ENCODE data around the gene TECTB.

TECTB gene

GRCh38 chr10:112311481-112311880 lies 28.3 kb downstream of the TECTB start:
- 89% methylated on average over 3 of the region's 3 CpGs for WGBS
- Histone ChIP-seq H3K9me3 (ENCODE audit: control insufficient read depth, low read length) (no peaks in the 10 kb centered on the region), H3K9ac (ENCODE audit: low read length) (no peak overlapping the region)

GRCh38 chr10:112313234-112313633 lies 30.0 kb downstream of the TECTB start:
- H3K27ac ChIP-seq (ENCODE audit: low read length, poor library complexity, severe bottlenecking), result no peak overlapping the region
- no peak overlapping the region for H2BK12ac ChIP-seq (ENCODE audit: low read length in 2 of 2)
- H3K27me3 ChIP-seq (ENCODE audit: control insufficient read depth in 1 of 2, insufficient read depth in 1 of 2, low read length in 2 of 2), result peaks cover 15 to 26% of the 10 kb centered on the region in 2 experiments
- H2BK5ac ChIP-seq (ENCODE audit: low read depth, low read length, poor library complexity, severe bottlenecking), result no peak overlapping the region
- H3K36me3 ChIP-seq (ENCODE audit: control insufficient read depth in 1 of 2, insufficient read depth in 2 of 2, low read depth in 1 of 2, low read length in 2 of 2), result no peaks in the 10 kb centered on the region
- no peak overlapping the region for H3K4me2 ChIP-seq (ENCODE audit: low read length, poor library complexity, severe bottlenecking)
- H3K9me3 ChIP-seq (ENCODE audit: control insufficient read depth, low read length), result no peaks in the 10 kb centered on the region
- no peak overlapping the region for H2AFZ ChIP-seq (ENCODE audit: low read depth, low read length)
- H3K79me1 ChIP-seq (replicated peaks; ENCODE audit: low read length, poor library complexity, severe bottlenecking), result no peaks in the 10 kb centered on the region
- no peak overlapping the region for H2AK5ac ChIP-seq (ENCODE audit: low read length, severe bottlenecking)
- no peak overlapping the region for H4K8ac ChIP-seq (ENCODE audit: low read length)
- no peak overlapping the region for H2BK120ac ChIP-seq (ENCODE audit: low read depth, low read length)
- WGBS, result 78% methylated on average over 3 of the region's 3 CpGs
- H3K4me1 ChIP-seq (ENCODE audit: control insufficient read depth, insufficient read depth, low read depth, low read length), result no peaks in the 10 kb centered on the region
- H4K91ac ChIP-seq (ENCODE audit: low read length), result no peak overlapping the region
- no peak overlapping the region for H3K23ac ChIP-seq (ENCODE audit: low read length in 2 of 2)
- no peak overlapping the region for H3K18ac ChIP-seq (ENCODE audit: low read depth in 1 of 2, low read length in 2 of 2)
- no peak overlapping the region for H3K4ac ChIP-seq (ENCODE audit: low read depth in 1 of 2, low read length in 2 of 2)
- no peak for DNase-seq
- no peak overlapping the region for H3K14ac ChIP-seq (ENCODE audit: low read length in 2 of 2)
- H3K4me3 ChIP-seq (ENCODE audit: insufficient read depth in 1 of 2, low read depth in 1 of 2, low read length in 2 of 2), result no peak overlapping the region
- no peak overlapping the region for H2BK15ac ChIP-seq (ENCODE audit: low read depth, poor library complexity, severe bottlenecking)
- no peak overlapping the region for H3K9ac ChIP-seq (ENCODE audit: low read length)

More at GRCh38 chr10:112311481-112311880, 28.3 kb downstream of the TECTB start:
- no peak overlapping the region for H2BK120ac ChIP-seq (ENCODE audit: low read depth, low read length)
- peaks cover 15 to 38% of the 10 kb centered on the region in 2 experiments for H3K27me3 ChIP-seq (ENCODE audit: control insufficient read depth in 1 of 2, insufficient read depth in 1 of 2, low read length in 2 of 2)
- no peaks in the 10 kb centered on the region for H3K36me3 ChIP-seq (ENCODE audit: control insufficient read depth in 1 of 2, insufficient read depth in 2 of 2, low read depth in 1 of 2, low read length in 2 of 2)
- H2BK5ac ChIP-seq (ENCODE audit: low read depth, low read length, poor library complexity, severe bottlenecking), result no peak overlapping the region
- no peak overlapping the region for H3K14ac ChIP-seq (ENCODE audit: low read length in 2 of 2)
- H3K4ac ChIP-seq (ENCODE audit: low read depth in 1 of 2, low read length in 2 of 2), result no peak overlapping the region
- no peak overlapping the region for H3K23ac ChIP-seq (ENCODE audit: low read length in 2 of 2)
- no peak overlapping the region for H3K4me2 ChIP-seq (ENCODE audit: low read length, poor library complexity, severe bottlenecking)
- no peak overlapping the region for H2AK5ac ChIP-seq (ENCODE audit: low read length, severe bottlenecking)
- no peak overlapping the region for H4K91ac ChIP-seq (ENCODE audit: low read length)
- H3K4me1 ChIP-seq (ENCODE audit: control insufficient read depth, insufficient read depth, low read depth, low read length), result no peaks in the 10 kb centered on the region
- H2BK12ac ChIP-seq (ENCODE audit: low read length in 2 of 2), result no peak overlapping the region
- DNase-seq, result no peak
- no peak overlapping the region for H3K18ac ChIP-seq (ENCODE audit: low read depth in 1 of 2, low read length in 2 of 2)
- H3K4me3 ChIP-seq (ENCODE audit: insufficient read depth in 1 of 2, low read depth in 1 of 2, low read length in 2 of 2), result no peak overlapping the region
- H2AFZ ChIP-seq (ENCODE audit: low read depth, low read length), result no peak overlapping the region
- no peak overlapping the region for H3K27ac ChIP-seq (ENCODE audit: low read length, poor library complexity, severe bottlenecking)
- no peak overlapping the region for H2BK15ac ChIP-seq (ENCODE audit: low read depth, poor library complexity, severe bottlenecking)
- no peaks in the 10 kb centered on the region for H3K79me1 ChIP-seq (replicated peaks; ENCODE audit: low read length, poor library complexity, severe bottlenecking)
- H4K8ac ChIP-seq (ENCODE audit: low read length), result no peak overlapping the region

GRCh38 chr10:112313911-112314310 lies 30.7 kb downstream of the TECTB start:
- Histone ChIP-seq H3K14ac (ENCODE audit: low read length in 2 of 2) (no peak overlapping the region), H3K79me1 (replicated peaks; ENCODE audit: low read length, poor library complexity, severe bottlenecking) (no peaks in the 10 kb centered on the region), H3K9ac (ENCODE audit: low read length) (no peak overlapping the region), H3K4me3 (ENCODE audit: insufficient read depth in 1 of 2, low read depth in 1 of 2, low read length in 2 of 2) (no peak overlapping the region), H3K4me2 (ENCODE audit: low read length, poor library complexity, severe bottlenecking) (no peak overlapping the region), H2AK5ac (ENCODE audit: low read length, severe bottlenecking) (no peak overlapping the region), H4K91ac (ENCODE audit: low read length) (no peak overlapping the region), H2BK5ac (ENCODE audit: low read depth, low read length, poor library complexity, severe bottlenecking) (no peak overlapping the region), H3K4me1 (ENCODE audit: control insufficient read depth, insufficient read depth, low read depth, low read length) (no peaks in the 10 kb centered on the region), H3K36me3 (ENCODE audit: control insufficient read depth in 1 of 2, insufficient read depth in 2 of 2, low read depth in 1 of 2, low read length in 2 of 2) (no peaks in the 10 kb centered on the region), H3K27me3 (ENCODE audit: control insufficient read depth in 1 of 2, insufficient read depth in 1 of 2, low read length in 2 of 2) (peaks cover 16 to 20% of the 10 kb centered on the region in 2 experiments), H3K4ac (ENCODE audit: low read depth in 1 of 2, low read length in 2 of 2) (no peak overlapping the region), H2BK15ac (ENCODE audit: low read depth, poor library complexity, severe bottlenecking) (no peak overlapping the region), H2AFZ (ENCODE audit: low read depth, low read length) (no peak overlapping the region), H4K8ac (ENCODE audit: low read length) (no peak overlapping the region), H2BK120ac (ENCODE audit: low read depth, low read length) (no peak overlapping the region), H3K23ac (ENCODE audit: low read length in 2 of 2) (no peak overlapping the region), H3K18ac (ENCODE audit: low read depth in 1 of 2, low read length in 2 of 2) (no peak overlapping the region), H2BK12ac (ENCODE audit: low read length in 2 of 2) (no peak overlapping the region), H3K27ac (ENCODE audit: low read length, poor library complexity, severe bottlenecking) (no peak overlapping the region), H3K9me3 (ENCODE audit: control insufficient read depth, low read length) (no peaks in the 10 kb centered on the region)
- no peak for DNase-seq
- 88% methylated on average over 7 of the region's 7 CpGs for WGBS

- no peak overlapping the region for H3K4me2 ChIP-seq (ENCODE audit: low read length, poor library complexity, severe bottlenecking)
- no peak overlapping the region for H2BK5ac ChIP-seq (ENCODE audit: low read depth, low read length, poor library complexity, severe bottlenecking)
- H2AK5ac ChIP-seq (ENCODE audit: low read length, severe bottlenecking), result no peak overlapping the region
- no peak overlapping the region for H3K18ac ChIP-seq (ENCODE audit: low read depth in 1 of 2, low read length in 2 of 2)
- H3K9me3 ChIP-seq (ENCODE audit: control insufficient read depth, low read length), result no peaks in the 10 kb centered on the region
- H4K91ac ChIP-seq (ENCODE audit: low read length), result no peak overlapping the region
- H3K27me3 ChIP-seq (ENCODE audit: control insufficient read depth in 1 of 2, insufficient read depth in 1 of 2, low read length in 2 of 2), result peaks cover 14 to 25% of the 10 kb centered on the region in 2 experiments
- H3K23ac ChIP-seq (ENCODE audit: low read length in 2 of 2), result no peak overlapping the region
- H3K4ac ChIP-seq (ENCODE audit: low read depth in 1 of 2, low read length in 2 of 2), result no peak overlapping the region
- no peak overlapping the region for H3K27ac ChIP-seq (ENCODE audit: low read length, poor library complexity, severe bottlenecking)
- H3K4me1 ChIP-seq (ENCODE audit: control insufficient read depth, insufficient read depth, low read depth, low read length), result no peaks in the 10 kb centered on the region
- no peak overlapping the region for H3K9ac ChIP-seq (ENCODE audit: low read length)
- H2BK12ac ChIP-seq (ENCODE audit: low read length in 2 of 2), result no peak overlapping the region
- H4K8ac ChIP-seq (ENCODE audit: low read length), result no peak overlapping the region
- H2BK15ac ChIP-seq (ENCODE audit: low read depth, poor library complexity, severe bottlenecking), result no peak overlapping the region
- no peak overlapping the region for H3K4me3 ChIP-seq (ENCODE audit: insufficient read depth in 1 of 2, low read depth in 1 of 2, low read length in 2 of 2)
- H3K79me1 ChIP-seq (replicated peaks; ENCODE audit: low read length, poor library complexity, severe bottlenecking), result no peaks in the 10 kb centered on the region
- no peak overlapping the region for H2AFZ ChIP-seq (ENCODE audit: low read depth, low read length)
- H2BK120ac ChIP-seq (ENCODE audit: low read depth, low read length), result no peak overlapping the region
- H3K36me3 ChIP-seq (ENCODE audit: control insufficient read depth in 1 of 2, insufficient read depth in 2 of 2, low read depth in 1 of 2, low read length in 2 of 2), result no peaks in the 10 kb centered on the region
- H3K14ac ChIP-seq (ENCODE audit: low read length in 2 of 2), result no peak overlapping the region
- DNase-seq, result peak; percentile 59
- 32% methylated on average over 10 of the region's 10 CpGs for WGBS
Observed at GRCh38 chr10:112314822-112315474, 31.7 kb downstream of the TECTB start.
